HepG2 (cell line): ENCODE measurements around the gene SLC34A3. TPM values are rescaled to one million over a fixed set of nuclear protein-coding genes. Genes with fewer than 3 reads are reported as not detected.

Source experiments
- FOXP4 ChIP-seq: sonication (generic); formaldehyde crosslinking; IDR thresholded peaks from 2 replicates; pipeline ENCODE4 v1.4.0; 2020; ENCODE audit warnings: missing genetic modification reagents
- HMG20A ChIP-seq: IDR thresholded peaks from 2 replicates; pipeline ENCODE4 v1.6.1; 2016; ENCODE audit warnings: borderline replicate concordance
- HOXA5 ChIP-seq: sonication (generic); formaldehyde crosslinking; IDR thresholded peaks from 2 replicates; pipeline ENCODE4 v1.4.0; 2020; ENCODE audit warnings: missing genetic modification reagents
- IRF1 ChIP-seq: sonication (generic); formaldehyde crosslinking; IDR thresholded peaks from 2 replicates; pipeline ENCODE4 v1.4.0; 2020; ENCODE audit warnings: low read depth, mild to moderate bottlenecking, missing genetic modification reagents
- MATR3 ChIP-seq: sonication (generic); formaldehyde crosslinking; IDR thresholded peaks from 2 replicates; pipeline ENCODE4 v1.4.0; 2020; ENCODE audit warnings: missing genetic modification reagents
- MTA1 ChIP-seq: sonication (generic); formaldehyde crosslinking; IDR thresholded peaks from 2 replicates; pipeline ENCODE4 v1.4.0; 2020; ENCODE audit warnings: missing genetic modification reagents, mild to moderate bottlenecking, borderline replicate concordance
- MYNN ChIP-seq: sonication (generic); formaldehyde crosslinking; IDR thresholded peaks from 2 replicates; pipeline ENCODE4 v1.4.0; 2020; ENCODE audit warnings: mild to moderate bottlenecking, low read depth, missing genetic modification reagents
- NBN ChIP-seq: fragments of 450-650 bp; conservative IDR thresholded peaks from 2 replicates; pipeline ENCODE4 v1.6.1; 2017
- NCOA2 ChIP-seq: sonication (generic); formaldehyde crosslinking; IDR thresholded peaks from 2 replicates; pipeline ENCODE4 v1.8.0; 2022; ENCODE audit warnings: inconsistent platforms
- SETDB1 ChIP-seq: sonication (generic); formaldehyde crosslinking; IDR thresholded peaks from 2 replicates; pipeline ENCODE4 v1.5.1; 2020; ENCODE audit warnings: missing genetic modification reagents, mild to moderate bottlenecking, borderline replicate concordance
- SMARCC2 ChIP-seq: fragments of 450-650 bp; IDR thresholded peaks from 2 replicates; pipeline ENCODE4 v1.6.1; 2017; ENCODE audit warnings: antibody characterized with exemption, mild to moderate bottlenecking
- SMARCE1 ChIP-seq: fragments of 450-650 bp; IDR thresholded peaks from 2 replicates; pipeline ENCODE4 v1.6.1; 2017; ENCODE audit warnings: borderline replicate concordance
- ZFY ChIP-seq: sonication (generic); formaldehyde crosslinking; IDR thresholded peaks from 2 replicates; pipeline ENCODE4 v1.4.0; 2020; ENCODE audit warnings: missing genetic modification reagents
- ZNF143 ChIP-seq: sonication (generic); formaldehyde crosslinking; IDR thresholded peaks from 2 replicates; pipeline ENCODE4 v1.4.0; 2020; ENCODE audit warnings: missing genetic modification reagents
- ZNF180 ChIP-seq: sonication (generic); formaldehyde crosslinking; IDR thresholded peaks from 2 replicates; pipeline ENCODE4 v1.4.0; 2020; ENCODE audit warnings: low read depth, missing genetic modification reagents, borderline replicate concordance
- ZNF207 ChIP-seq: fragments of 450-650 bp; IDR thresholded peaks from 2 replicates; pipeline ENCODE4 v1.6.1; 2016; ENCODE audit warnings: antibody characterized with exemption, borderline replicate concordance
- ZNF3 ChIP-seq: IDR thresholded peaks from 2 replicates; pipeline ENCODE4 v1.7.0; 2017; ENCODE audit warnings: inconsistent platforms
- ZNF670 ChIP-seq: sonication (generic); formaldehyde crosslinking; IDR thresholded peaks from 2 replicates; pipeline ENCODE4 v1.8.0; 2022; ENCODE audit warnings: mild to moderate bottlenecking, missing genetic modification reagents, borderline replicate concordance
- ZSCAN12 ChIP-seq: sonication (generic); formaldehyde crosslinking; IDR thresholded peaks from 2 replicates; pipeline ENCODE4 v1.9.0; 2021; ENCODE audit warnings: mild to moderate bottlenecking, missing genetic modification reagents
- polyA plus RNA-seq, 8 experiments: library from polyadenylated mRNA; depleted of rRNA in 3 of 8; stranded (reverse) in 7 of 8; unstranded in 1 of 8; fragments of >200 nt; fragmentation: Illumina TruSeq in 4 of 8; extraction: Trizol in 4 of 8; gene quantifications; 2 replicates each; pipeline versions ENCODE4 v1.2.1 to v1.2.3, GENCODE V29; 2011 to 2016; ENCODE audit warnings: low read depth in 4 of 8, missing spikeins in 1 of 8, mixed read lengths in 1 of 8; ENCODE audit not compliant: insufficient read depth in 1 of 8
- total RNA-seq, 5 experiments: library from RNA; depleted of rRNA; stranded (reverse); fragments of >200 nt; fragmentation: Illumina TruSeq; extraction: Trizol; gene quantifications; 2 replicates each; pipeline ENCODE4 v1.2.3, GENCODE V29; 2016; ENCODE audit warnings: low read depth in 1 of 5
- TF ChIP-seq, protein P1 (sequence below): IDR thresholded peaks from 2 replicates; pipeline ENCODE4 v1.6.1; 2012; ENCODE audit warnings: low read depth, low read length, improper control_type of control experiment

The SLC34A3 gene
- total and polyA plus RNA-seq, 2 of the 13 experiments (the other 11 are each of a cell fraction or from before 2014, with no cell fraction given), result 0.07 to 1.0 TPM

DNA sequence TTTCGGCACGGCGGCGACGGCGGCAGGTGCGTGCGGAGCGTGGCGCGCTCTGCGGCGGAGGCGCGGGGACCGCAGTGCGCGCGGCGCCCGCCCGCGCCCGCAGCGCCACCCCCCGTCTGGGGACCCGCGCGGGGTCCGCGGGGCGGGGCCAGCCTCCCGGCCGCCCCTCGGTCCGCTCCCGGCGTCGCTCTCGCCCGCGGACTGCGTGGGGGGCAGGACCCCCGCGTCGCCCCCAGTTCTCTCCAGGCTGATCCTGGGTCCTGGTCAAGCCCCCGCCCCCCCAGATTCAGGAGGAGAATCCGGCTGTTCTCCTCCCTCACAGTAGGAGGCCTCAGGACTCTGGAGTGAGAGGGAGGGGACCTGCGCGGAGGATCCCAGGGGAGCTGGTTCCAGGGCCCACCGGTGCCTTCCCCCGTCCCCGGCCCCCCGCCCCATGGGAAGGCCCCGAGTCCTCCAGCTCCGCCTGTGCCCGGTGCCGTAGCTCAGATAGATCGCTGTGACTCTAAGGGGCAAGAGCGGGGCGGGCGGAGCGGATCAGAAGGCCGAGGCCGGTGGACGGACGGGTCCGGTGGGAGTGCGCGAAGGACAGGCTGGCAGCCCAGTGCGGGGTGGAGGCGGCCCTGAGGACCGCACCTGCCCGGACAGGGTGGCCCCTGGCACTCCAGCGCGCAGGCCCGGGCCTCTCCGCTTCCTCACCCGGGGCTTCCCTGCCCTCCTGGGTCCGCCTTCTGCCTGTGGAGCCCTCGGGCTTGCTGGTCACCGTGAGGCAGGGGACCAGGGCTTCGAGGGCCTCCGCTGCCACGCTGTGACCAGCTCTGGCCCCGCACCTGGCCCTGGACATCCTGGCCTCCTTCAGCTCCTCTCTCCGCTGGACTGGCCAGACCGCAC is 8.3 kb upstream of the SLC34A3 start, which contains the start of gene RNF208 (continued):
- TF ChIP-seq FOXP4 (CRISPR knock-in tag), result no peak
- TF ChIP-seq SMARCE1, result no peak
- TF ChIP-seq ZNF670 (CRISPR knock-in tag), result no peak
- no peak for TF ChIP-seq SETDB1 (CRISPR knock-in tag)
- no peak; the same call in 1 of the 2 replicates for TF ChIP-seq ZFY
- no peak for TF ChIP-seq NCOA2 (CRISPR knock-in tag)
- TF ChIP-seq SMARCC2, result no peak
- no peak for TF ChIP-seq NBN
- no peak for TF ChIP-seq ZNF143
- no peak for TF ChIP-seq HOXA5 (CRISPR knock-in tag)
- TF ChIP-seq, protein P1, sequence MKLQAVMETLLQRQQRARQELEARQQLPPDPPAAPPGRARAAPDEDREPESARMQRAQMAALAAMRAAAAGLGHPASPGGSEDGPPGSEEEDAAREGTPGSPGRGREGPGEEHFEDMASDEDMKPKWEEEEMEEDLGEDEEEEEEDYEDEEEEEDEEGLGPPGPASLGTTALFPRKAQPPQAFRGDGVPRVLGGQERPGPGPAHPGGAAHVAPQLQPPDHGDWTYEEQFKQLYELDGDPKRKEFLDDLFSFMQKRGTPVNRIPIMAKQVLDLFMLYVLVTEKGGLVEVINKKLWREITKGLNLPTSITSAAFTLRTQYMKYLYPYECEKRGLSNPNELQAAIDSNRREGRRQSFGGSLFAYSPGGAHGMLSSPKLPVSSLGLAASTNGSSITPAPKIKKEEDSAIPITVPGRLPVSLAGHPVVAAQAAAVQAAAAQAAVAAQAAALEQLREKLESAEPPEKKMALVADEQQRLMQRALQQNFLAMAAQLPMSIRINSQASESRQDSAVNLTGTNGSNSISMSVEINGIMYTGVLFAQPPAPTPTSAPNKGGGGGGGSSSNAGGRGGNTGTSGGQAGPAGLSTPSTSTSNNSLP, result no peak
- no peak for TF ChIP-seq MYNN (CRISPR knock-in tag)
- no peak for TF ChIP-seq ZSCAN12 (CRISPR knock-in tag)
- no peak for TF ChIP-seq HMG20A (CRISPR knock-in tag)
- no peak for TF ChIP-seq ZNF207
- TF ChIP-seq MTA1 (CRISPR knock-in tag), result no peak
- no peak for TF ChIP-seq MATR3
- no peak for TF ChIP-seq ZNF180 (CRISPR knock-in tag)
- no peak for TF ChIP-seq IRF1 (CRISPR knock-in tag)
- TF ChIP-seq ZNF3 (CRISPR knock-in tag), result no peak
